T-helper 9 cell (primary cell): ENCODE measurements around the gene ATP8B4.
"Not testable (repeated sequence)": the region's sequence is repeated elsewhere in the genome, so short reads cannot be mapped to it uniquely, and the experiment has no call there.

Experiments
- DNase-seq: peaks from one replicate; pipeline ENCODE4 v3.0.0-alpha.2; 2020

Gene ATP8B4

DNA sequence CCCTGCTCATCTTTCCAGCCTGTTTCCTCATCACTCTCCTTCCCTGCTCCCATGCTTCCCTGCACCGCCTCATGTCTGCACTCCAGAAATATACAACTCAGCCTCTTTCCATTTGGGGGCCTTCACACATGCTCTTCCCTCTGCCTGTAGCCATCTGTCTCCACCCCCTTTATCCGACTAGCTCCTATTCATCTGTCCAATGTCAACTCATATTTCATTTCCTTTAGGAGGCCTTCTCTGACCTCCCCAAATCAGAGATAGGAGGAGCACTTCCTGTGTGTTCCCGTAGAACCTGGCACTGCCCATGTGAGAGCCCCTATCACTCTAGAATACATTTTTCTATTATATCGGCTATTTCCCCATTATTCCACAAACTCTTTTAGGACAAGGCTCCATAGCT lies 10.6 kb downstream of the ATP8B4 start:
- DNase-seq: no peak

DNA sequence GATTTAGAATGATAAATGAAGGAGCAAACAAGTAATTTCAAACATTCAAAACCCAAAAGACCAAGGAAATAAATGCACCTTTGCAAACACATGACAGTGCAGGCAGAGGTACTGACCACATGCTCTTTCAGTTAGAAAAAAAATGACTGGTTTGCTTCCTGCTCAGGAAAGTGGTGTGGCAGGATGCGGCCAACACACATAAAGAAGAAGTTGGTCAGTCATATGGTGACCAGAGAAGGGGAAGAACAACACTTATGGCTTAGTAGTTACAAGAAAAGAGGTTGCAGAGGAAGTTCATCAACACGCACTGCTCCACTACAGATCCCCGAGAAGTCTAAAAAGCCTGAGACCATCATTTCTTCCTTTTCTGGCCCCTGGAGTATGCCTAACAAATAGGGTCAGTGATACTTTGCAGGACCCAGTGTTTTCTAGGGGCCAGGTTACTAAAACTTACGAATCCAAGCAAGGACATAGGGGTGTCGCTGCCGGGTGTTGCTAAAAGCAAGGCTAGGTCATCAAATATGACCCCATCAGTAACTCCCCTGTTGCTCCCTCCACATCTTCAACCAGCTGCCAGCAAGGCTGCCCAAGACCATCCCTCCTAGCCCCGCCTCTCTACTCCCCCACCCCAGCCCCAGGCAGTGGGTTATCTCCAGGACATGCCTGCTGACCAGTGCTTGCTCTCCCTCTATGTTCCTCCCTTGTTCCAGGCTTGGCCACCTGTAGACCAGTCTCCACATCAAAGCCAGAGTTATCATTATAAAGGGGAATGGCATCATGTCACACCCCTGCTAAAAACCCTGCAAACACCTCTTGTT lies 11.2 kb downstream of the ATP8B4 start:
- no peak for DNase-seq

DNA sequence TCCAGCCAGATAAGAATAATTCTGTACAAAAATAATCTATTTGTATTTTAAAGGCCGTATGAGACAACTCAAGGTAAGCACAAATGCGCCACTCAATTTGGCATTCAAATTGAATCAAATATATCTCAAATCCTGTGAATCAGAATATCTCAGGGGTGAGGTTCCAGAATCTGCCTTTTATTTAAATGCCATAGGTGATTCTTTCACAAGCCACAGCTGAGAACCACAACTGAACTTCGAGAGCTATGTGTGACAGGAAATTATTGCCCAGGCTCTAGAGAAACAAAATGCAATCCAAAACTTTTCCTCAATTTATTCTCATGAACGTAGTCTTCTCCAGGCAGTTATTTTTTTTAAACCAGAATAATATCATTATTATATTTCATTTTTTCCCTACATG lies 11.9 kb downstream of the ATP8B4 start:
- DNase-seq: no peak

DNA sequence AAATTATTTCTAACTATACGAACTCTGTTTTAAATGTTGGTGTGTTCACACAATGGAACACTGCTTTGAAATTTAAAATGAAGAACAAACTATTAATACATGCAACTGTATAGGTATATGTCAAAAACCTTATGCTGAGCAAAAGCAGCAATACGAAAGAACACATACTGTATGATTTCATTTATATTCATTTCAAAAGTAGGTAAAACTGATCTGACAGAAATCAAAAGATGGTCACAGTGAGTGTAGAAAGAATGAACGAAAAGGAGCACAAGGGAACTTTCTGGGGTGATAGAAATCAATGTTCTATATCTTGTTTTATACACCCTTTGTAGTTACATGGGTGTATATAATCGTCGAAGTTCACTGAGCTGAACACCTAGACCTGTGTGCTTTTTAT lies 12.6 kb downstream of the ATP8B4 start:
- DNase-seq: no peak

DNA sequence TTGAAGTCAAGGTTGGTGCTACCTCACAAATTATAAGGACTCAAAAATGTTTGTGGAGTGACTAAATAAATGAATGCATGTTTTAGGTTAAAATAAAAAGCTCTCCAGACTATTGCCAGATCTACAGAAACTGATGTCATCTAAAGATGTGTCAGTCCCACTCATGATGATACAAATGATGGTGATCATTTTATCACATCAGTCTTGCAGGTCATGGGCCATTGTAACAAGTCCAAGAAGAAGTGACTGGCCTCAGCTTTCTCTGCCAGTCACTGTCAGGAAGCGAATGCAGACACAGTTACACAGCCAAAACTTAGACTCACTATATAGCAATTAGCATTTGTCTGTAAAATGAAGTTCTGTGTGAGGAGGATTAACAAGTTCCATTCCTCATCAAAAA lies 18.5 kb downstream of the ATP8B4 start:
- no peak for DNase-seq

DNA sequence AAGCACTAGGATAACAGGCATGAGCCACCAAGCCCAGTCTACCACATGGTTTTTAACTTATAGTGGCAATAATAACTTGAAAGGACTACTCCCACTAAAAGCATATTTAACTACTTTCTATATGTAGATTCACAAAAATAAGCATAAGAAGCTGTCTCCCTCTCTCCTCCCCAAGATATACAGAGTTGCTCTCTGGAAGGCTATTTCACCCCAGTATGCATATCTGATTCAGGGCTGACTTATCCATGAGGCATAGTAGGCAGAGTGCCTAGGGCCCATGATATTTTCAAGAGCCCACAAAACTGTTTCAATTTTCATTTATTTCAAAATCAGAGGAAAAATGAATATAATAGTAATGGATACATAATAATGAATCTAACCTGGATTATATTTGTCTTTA lies 20.5 kb downstream of the ATP8B4 start:
- DNase-seq: no peak

DNA sequence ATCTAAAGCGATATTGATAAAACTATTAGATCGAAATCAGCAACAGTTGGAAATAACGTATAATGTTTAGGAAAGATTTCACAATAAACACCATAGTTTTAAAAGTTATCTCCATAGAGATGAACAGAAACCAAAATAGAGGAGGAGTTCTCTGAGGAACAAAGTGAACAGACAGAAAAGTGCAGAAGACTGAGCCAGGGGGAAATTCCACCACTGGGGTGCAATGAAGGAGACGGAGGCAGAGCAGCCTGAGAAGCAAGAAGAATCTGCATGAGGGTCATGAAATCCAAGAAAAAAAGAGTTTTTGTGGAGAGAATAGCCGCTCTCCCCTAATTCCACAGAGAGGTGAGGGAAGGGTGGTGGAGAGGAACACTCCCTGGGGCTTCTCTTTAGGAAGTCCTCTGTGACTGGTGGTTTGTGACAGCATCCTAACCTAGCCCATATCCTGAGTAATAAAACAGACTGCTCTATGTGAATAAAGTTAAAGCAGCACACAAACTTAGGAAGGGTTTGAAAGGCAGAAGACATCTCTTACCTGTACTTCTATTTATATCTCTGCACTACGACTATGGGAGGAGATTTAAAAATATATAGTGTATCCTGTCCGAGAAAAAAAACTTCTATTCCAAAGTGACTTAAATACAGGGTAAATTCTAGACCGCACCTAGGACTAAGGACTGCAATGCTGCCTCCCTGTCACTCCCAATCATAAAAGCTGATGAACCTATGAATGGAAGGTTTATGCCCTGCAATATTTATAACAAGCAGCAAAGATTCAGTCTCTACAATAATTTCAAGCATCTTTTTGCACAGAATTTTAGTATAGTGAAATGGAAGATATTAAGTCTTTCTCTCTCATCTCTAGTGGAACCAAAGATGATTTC lies 22.9 kb downstream of the ATP8B4 start:
- DNase-seq: no peak

DNA sequence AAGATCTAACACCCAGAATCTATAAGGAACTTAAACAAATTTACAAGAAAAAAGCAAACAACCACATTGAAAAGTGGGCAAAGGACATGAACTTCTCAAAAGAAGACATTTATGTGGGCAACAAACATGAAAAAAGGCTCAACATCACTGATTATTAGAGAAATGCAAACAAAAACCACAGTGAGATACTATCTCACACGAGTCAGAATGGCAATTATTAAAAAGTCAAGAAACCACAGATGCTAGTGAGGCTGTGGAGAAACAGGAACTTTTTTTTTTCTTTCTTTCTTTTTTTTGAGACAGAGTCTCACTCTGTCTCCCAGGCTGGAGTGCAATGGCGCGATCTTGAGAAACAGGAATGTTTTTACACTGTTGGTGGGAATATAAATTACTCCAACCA lies 29.6 kb downstream of the ATP8B4 start:
- not testable (repeated sequence) for DNase-seq

DNA sequence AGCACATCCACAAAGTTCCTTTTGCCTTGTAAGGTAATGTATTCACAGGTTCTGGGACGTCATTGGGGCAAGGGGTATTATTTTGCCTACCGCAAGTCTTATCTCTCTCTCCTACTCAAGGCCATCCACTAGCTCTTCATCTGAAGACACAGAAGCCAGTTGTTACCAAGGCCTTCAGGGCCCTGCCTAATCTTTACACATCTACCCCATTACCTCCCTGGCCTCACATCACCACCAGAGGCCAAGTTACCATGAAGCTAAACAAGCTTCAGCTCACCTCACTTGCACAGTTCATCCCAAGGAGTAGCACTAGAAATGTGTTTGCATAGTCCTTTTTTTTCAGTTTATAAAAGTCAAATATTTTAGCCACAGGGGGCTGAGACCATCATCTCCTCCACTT lies 34.1 kb downstream of the ATP8B4 start:
- DNase-seq: no peak

DNA sequence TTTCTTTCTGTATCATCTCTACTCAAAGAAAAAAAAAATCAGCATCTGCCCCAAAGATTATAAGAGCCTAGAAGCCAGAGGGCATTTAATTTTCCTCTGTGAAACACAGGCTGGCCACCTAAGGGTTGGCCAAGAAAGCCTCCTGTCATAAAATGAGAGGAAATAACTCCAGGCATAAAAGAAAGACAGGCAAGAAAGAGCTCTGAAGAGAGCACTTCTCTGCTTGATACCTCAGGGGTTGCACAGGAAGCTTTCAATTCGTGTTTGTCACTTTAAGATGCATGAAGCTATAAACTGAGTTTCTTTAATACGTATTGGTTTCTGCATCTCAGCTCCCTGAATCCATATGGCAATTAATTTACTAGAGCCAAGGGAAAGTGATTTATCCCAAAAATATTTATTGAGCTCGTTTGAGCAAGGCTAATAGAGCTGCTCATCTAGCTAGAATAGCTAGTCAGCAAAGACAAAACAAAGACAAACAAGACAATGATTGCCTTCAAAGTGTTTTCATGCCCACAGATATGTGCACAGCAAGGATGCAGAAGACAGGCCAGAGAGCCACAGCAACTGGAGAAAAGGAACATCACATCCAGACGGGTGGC lies 35.5 kb downstream of the ATP8B4 start:
- DNase-seq: no peak

DNA sequence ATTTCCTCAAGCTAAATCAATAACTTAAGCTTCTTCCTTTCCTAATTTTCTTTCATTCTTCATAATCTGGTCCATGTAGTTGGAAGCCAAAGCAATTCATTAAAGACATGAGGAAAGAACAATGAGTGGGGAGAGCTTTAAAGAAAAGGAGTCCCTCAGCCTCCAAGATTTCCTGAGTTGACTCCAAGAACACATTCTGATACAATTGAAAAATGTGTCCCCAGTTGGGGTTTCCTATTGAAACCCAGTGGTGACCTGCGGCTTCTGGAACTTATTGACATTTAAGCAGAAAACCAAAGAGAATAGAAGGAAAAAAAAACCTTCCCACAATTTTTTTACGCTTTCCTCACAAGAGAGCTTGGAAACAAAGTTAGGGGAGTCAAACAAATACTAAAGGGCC lies 37.0 kb downstream of the ATP8B4 start:
- DNase-seq: no peak

DNA sequence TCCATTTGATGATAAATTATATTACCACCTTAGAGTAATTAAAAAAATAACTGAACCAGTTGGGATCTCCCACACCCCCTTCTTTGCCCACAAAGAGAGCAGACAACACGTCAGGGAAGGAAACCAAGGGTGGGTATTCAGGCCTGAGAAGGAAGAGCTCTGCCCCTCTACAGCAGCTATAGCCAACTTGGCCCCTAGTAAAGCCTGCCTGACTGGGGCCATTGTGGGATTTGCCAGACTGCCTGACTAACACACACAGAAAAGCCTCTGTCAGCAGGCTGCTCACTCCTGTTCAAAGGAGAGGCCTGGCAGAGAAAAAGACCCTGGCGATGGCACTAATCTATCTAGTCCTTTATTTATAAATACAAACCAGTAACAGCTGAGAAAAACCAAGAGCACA lies 41.4 kb downstream of the ATP8B4 start:
- no peak for DNase-seq

DNA sequence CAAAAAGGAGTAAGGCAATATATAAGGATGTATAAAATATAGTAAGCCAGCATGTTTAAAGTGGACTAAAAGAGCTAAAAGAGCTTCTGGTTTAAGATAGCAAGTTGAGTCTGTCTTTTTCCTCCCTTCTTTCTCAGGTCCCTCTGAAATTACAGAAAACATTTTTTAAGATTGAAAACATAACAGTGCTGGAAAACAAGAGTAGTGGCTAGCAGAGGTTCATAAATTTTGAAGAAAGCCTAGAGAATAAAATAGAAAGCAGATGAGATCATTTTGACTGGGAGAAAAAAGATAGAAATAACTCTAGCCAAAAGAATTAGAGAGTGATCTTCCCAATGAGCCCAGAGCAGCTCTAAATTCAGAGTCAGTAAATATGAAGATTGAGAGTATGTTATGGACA lies 41.9 kb downstream of the ATP8B4 start:
- DNase-seq: no peak

DNA sequence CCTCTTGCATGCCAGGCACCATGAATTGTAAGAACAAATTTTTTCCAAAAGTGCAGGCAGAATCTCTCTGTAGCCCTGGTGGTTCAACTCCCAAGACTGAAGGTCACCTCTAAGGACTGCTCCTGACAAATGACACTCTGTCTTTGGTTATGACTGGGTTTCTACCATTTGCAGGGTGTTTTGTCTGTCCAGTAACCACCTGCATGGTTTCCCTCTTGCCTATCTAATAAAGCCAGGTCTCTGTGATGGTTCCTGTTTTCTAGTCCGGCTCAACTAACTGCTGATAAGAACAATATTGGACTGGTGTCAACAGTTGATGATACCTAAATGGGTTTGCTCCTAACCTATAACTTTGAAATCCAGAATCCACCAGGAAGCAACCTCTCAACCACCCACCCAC lies 43.7 kb downstream of the ATP8B4 start:
- no peak for DNase-seq

DNA sequence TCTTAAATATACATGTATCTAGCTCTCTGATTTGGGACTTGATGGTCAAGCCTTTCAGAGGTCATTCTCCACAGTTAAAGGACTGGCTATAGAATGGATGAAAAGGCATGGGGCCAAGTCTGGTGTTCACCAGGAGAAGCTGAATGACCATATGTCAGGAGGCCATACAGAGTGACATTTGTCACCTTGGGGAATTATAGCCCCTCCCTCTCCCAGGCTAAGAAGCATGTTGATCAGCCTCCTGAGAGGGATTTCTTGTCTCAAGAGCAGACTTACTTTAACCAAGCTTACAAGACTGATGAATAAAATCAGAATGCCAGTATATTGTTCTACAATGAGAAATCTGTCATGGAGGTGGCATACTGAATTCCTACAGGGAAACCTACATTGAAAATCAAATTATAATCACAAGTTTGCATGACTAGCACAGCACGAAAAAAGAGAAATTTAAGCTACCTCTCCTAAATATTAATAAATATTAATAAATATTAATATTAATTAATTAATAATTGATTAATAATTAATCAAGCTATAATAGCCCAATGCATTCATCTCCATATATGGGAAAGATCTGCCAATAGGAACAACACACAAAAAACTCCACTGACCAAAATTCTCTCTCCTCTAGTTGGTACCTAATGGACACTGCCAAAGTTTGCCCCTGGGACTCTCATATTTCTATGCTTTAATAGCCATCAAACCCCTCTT lies 47.3 kb downstream of the ATP8B4 start:
- DNase-seq: no peak

DNA sequence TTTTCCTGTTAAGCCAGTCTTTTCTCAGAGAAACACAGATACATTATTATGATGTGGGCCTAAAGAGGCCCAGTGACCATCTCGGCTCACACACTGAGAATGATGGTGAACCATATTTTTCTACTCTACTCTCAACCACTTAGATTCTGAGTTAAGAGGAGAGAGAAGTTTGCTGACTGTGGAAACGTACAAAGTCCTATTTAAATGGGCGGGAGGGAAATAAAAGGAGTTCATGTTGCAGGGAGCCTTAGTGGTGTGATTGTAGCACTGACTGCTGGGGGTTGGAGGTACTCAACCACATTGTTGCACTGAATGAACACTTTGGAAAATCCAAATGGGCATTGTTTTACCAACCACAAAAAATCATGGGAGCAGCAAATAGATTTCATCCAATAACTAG lies 51.0 kb downstream of the ATP8B4 start:
- DNase-seq: no peak

DNA sequence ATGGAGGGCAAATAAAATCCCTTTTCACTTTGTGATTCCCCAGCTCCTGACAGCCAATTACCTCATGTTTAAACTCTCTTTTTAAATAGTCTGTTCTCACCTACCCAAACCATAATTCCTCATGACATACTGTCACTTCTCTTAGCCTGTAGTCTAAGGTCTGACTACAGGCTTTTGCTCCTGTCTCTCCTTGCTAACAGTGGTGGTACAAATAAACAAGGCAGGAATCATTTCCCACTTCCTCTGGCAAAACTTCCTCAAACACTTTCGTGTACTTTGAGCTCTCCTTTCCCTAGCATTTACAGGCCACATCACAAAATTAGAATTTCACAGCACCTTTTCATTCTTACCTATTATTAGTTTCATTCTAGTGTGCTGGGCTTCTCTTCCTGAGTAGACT lies 51.8 kb downstream of the ATP8B4 start:
- no peak for DNase-seq

DNA sequence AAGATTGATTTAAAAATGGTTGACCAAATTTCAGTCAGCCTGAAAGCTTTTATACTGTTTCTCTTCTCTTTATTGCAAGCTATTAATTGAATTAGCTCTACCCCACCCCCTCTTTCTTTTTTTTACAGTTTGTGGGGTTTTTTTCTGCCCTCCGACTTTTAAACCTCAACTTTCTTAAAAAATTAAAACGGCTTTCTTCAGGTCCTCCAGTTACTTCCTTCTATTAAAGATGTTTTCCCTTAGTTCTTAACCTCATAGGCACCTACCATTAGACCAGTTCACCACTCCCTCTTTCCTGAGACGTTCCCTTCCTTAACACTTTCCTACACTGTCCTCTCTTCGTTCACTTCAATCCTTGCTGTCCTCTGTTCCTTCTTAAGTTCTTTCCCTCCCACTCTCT lies 52.4 kb downstream of the ATP8B4 start:
- DNase-seq: no peak

DNA sequence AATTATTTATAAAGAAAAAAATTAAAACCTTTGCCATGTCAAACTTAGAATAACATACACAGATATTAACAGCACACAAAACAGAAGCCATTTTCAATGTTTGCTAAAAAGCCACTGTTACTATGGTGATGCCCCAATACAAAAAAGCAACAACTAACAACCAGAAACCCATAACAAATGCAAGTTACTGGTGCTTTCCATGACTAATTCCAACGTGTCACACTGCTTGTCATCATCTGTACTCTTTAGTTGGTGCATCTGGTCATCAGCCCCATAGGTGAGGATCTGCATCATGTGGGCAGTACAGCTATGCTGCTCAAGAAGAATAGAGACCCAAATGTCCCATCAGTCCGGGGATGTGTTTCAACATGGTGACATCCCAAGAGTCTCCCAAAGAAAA lies 52.8 kb downstream of the ATP8B4 start:
- no peak for DNase-seq

DNA sequence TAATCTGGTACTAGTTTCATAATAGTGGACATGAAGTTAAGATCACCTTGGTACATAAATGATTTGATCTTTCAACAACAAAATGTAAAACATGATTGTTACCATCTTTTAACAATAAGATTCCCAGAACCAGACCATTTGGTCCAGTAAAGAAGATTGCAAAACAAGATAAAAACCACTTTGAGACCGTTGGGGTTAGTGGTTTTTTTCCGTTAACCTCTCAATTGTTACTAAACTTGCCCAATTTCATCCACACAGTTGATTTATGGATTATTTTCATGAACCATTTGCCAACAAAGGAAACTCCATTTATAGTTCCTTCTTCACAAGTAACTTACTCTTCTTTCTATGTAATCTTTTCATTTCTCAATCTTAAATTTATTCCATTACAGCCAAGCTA lies 53.8 kb downstream of the ATP8B4 start:
- no peak for DNase-seq

DNA sequence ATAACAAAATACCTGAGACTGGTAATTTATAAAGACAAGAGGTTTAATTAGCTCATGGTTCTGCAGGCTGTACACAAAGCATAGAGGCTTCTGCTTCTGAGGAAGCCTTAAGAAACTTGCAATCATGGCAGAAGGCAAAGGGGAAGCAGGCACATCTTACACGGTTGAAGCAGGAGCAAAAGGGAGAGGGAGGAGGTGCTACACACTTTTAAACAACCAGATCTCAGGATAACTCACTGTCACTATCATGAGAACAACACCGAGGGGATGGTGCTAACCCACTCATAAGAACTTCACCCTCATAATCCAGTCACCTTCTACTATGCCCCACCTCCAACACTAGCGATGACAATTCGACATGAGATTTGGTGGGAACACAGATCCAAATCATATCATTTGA lies 54.4 kb downstream of the ATP8B4 start:
- no peak for DNase-seq

DNA sequence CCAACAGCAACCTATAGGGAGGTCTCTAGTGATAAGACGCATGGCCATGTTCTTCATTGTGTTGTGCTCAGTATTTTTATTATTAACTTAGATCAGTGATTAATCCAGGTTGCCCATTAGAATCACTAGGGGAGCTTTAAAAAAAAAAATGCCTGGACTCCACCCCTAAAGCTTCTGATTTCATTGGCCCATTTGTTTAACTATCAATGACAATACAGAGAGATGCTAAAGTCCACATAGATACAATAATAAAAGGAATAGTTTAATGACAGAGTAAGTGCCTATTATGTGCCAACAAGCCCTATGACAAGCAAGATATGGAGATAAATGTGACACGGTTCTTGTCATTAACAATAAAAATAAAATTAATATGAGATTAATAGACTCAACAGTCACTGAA lies 55.8 kb downstream of the ATP8B4 start:
- no peak for DNase-seq

DNA sequence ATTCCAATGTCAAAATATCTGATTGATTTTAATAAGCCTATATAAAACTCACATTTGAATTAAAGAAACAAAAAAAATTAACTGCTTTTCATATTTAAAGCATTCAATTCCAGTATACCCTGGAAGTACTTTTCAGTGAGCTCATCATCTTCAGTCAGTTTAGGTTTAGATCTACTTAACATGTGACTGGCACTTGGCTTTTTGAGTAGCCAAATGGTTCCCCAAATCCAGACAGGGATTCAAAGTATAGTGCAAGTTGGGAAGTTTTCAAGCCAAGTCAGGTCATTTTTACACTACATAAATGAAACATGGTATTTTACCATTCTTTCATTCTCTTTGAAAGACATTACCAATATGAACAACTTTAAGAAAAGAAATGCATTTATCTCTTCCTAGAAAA lies 57.5 kb downstream of the ATP8B4 start:
- DNase-seq: no peak
